H1 (cell line): ENCODE results near the gene POLR2C. TPM values are rescaled to one million over a fixed set of nuclear protein-coding genes. Genes with fewer than 3 reads are reported as not detected.

Experiments used
- CTCF ChIA-PET: fragments of 300-600 bp; sonication (Branson Sonifier 250); formaldehyde crosslinking; loops from one replicate; lab custom pipeline; 2021; ENCODE audit not compliant: partially characterized antibody; lab: Charles Lee
- POLR2A ChIA-PET: fragments of 300-600 bp; sonication (Branson Sonifier 250); formaldehyde crosslinking; loops from one replicate; lab custom pipeline; 2021; ENCODE audit warnings: inconsistent platforms; ENCODE audit not compliant: partially characterized antibody; lab: Charles Lee
- DNase-seq, 2 experiments: peaks; one replicate each; pipeline versions ENCODE4 v3.0.0 to v3.0.0-alpha.2; 2010 to 2022; ENCODE audit warnings: low spot score in 2 of 2, low read depth in 1 of 2, mixed read lengths in 1 of 2
- FAIRE-seq: peaks from 2 replicates; lab custom pipeline; 2011; peaks lifted over from hg19 to GRCh38; lab: Jason Lieb, UNC
- H2AFZ ChIP-seq: 2 replicates; pipeline ENCODE4 v1.8.1; 2012; ENCODE audit warnings: low read length, inconsistent platforms
- H2AK5ac ChIP-seq: 2 replicates; pipeline ENCODE4 v1.6.1; 2013; ENCODE audit warnings: low read depth, low read length
- H2BK120ac ChIP-seq: replicated peaks from 2 replicates; pipeline ENCODE3; 2013; ENCODE audit warnings: low read depth, low read length, inconsistent platforms
- H2BK12ac ChIP-seq: 2 replicates; pipeline ENCODE4 v1.6.1; 2013; ENCODE audit warnings: low read depth, low read length
- H2BK15ac ChIP-seq: 2 replicates; pipeline ENCODE4 v1.6.1; 2013; ENCODE audit warnings: low read length
- H2BK20ac ChIP-seq: 2 replicates; pipeline ENCODE4 v1.6.1; 2013; ENCODE audit warnings: low read length
- H2BK5ac ChIP-seq: 2 replicates; pipeline ENCODE4 v1.6.1; 2013; ENCODE audit warnings: low read depth, low read length
- H3K14ac ChIP-seq: 2 replicates; pipeline ENCODE4 v1.6.1; 2013; ENCODE audit warnings: inconsistent platforms; ENCODE audit not compliant: insufficient read length
- H3K18ac ChIP-seq: 2 replicates; pipeline ENCODE4 v1.6.1; 2013; ENCODE audit warnings: low read length; ENCODE audit errors: extremely low read depth
- H3K23ac ChIP-seq: 2 replicates; pipeline ENCODE4 v1.6.1; 2013; ENCODE audit warnings: inconsistent platforms; ENCODE audit not compliant: insufficient read length
- H3K23me2 ChIP-seq: 2 replicates; pipeline ENCODE4 v1.6.1; 2013; ENCODE audit warnings: low read depth, low read length
- H3K27ac ChIP-seq: 2 replicates; pipeline ENCODE4 v1.6.1; 2011; ENCODE audit warnings: low read depth, low read length, inconsistent platforms
- H3K27me3 ChIP-seq, 4 experiments: replicated peaks in 1 of 4; 1 replicate in 1 of 4; 2 replicates in 3 of 4; pipeline versions ENCODE4 v1.6.1 to v1.8.1; 2011 to 2013; ENCODE audit warnings: low read length in 3 of 4, mild to moderate bottlenecking in 3 of 4, inconsistent platforms in 2 of 4, mixed read lengths in 2 of 4, moderate library complexity in 1 of 4; ENCODE audit not compliant: control insufficient read depth in 3 of 4, insufficient read depth in 3 of 4; ENCODE audit errors: extremely low read depth in 1 of 4
- H3K36me3 ChIP-seq, 4 experiments: 2 replicates each; pipeline versions ENCODE4 v1.6.1 to v1.8.1; 2011 to 2013; ENCODE audit warnings: mild to moderate bottlenecking in 4 of 4, low read length in 3 of 4, moderate library complexity in 2 of 4, control low read depth in 1 of 4, inconsistent platforms in 1 of 4; ENCODE audit not compliant: insufficient read depth in 4 of 4, control insufficient read depth in 2 of 4
- H3K4ac ChIP-seq: replicated peaks from 2 replicates; pipeline ENCODE3; 2013; ENCODE audit warnings: low read length, low read depth, mixed read lengths, inconsistent platforms; ENCODE audit not compliant: insufficient read length
- H3K4me1 ChIP-seq, 4 experiments: replicated peaks in 1 of 4; 1 replicate in 1 of 4; 2 replicates in 3 of 4; pipeline versions ENCODE4 v1.6.1 to v1.8.1; 2011 to 2013; ENCODE audit warnings: low read length in 3 of 4, inconsistent platforms in 2 of 4, mixed read lengths in 1 of 4; ENCODE audit not compliant: insufficient read depth in 4 of 4, control insufficient read depth in 3 of 4
- H3K4me2 ChIP-seq, 2 experiments: 2 replicates each; pipeline versions ENCODE4 v1.6.1 to v1.8.1; 2011 to 2013; ENCODE audit warnings: low read depth in 2 of 2, low read length in 2 of 2, control low read depth in 1 of 2, inconsistent platforms in 1 of 2, mild to moderate bottlenecking in 1 of 2; ENCODE audit not compliant: insufficient read depth in 1 of 2
- H3K4me3 ChIP-seq, 4 experiments: fragments of 200-600, 300-600 bp in 1 of 4; sonication (generic), shearing (Covaris generic), sonication (Bioruptor Twin) in 1 of 4; 2 replicates each; pipeline versions ENCODE4 v1.5.1 to v1.8.1; 2011 to 2016; ENCODE audit warnings: low read length in 4 of 4, low read depth in 3 of 4, control low read depth in 2 of 4, inconsistent platforms in 2 of 4, mild to moderate bottlenecking in 2 of 4, mixed read lengths in 1 of 4, moderate library complexity in 1 of 4; ENCODE audit not compliant: insufficient read depth in 2 of 4; ENCODE audit errors: extremely low read depth in 1 of 4
- H3K56ac ChIP-seq: replicated peaks from 2 replicates; pipeline ENCODE3; 2013; ENCODE audit warnings: low read depth, mild to moderate bottlenecking, mixed read lengths, low read length, inconsistent platforms; ENCODE audit not compliant: insufficient read length
- H3K79me1 ChIP-seq: 2 replicates; pipeline ENCODE4 v1.6.1; 2013; ENCODE audit warnings: low read depth, low read length, control low read depth
- H3K79me2 ChIP-seq, 2 experiments: 2 replicates each; pipeline versions ENCODE4 v1.6.1 to v1.8.1; 2012 to 2013; ENCODE audit warnings: low read length in 2 of 2, mild to moderate bottlenecking in 2 of 2, inconsistent platforms in 1 of 2; ENCODE audit not compliant: insufficient read depth in 2 of 2, control insufficient read depth in 1 of 2
- H3K9ac ChIP-seq, 4 experiments: replicated peaks in 1 of 4; 1 replicate in 1 of 4; 2 replicates in 3 of 4; pipeline versions ENCODE4 v1.6.1 to v1.8.1; 2011 to 2013; ENCODE audit warnings: low read depth in 3 of 4, low read length in 3 of 4, control low read depth in 2 of 4, mild to moderate bottlenecking in 2 of 4, moderate library complexity in 2 of 4, inconsistent platforms in 1 of 4; ENCODE audit errors: extremely low read depth in 1 of 4
- H3K9me3 ChIP-seq, 2 experiments: 2 replicates each; pipeline versions ENCODE4 v1.6.1 to v1.8.1; 2012 to 2013; ENCODE audit warnings: mild to moderate bottlenecking in 2 of 2, moderate library complexity in 2 of 2, control low read depth in 1 of 2, inconsistent platforms in 1 of 2, low read depth in 1 of 2, low read length in 1 of 2, mixed read lengths in 1 of 2; ENCODE audit not compliant: insufficient read depth in 2 of 2
- H4K20me1 ChIP-seq, 2 experiments: replicated peaks in 1 of 2; 2 replicates each; pipeline versions ENCODE3 to v1.8.1; 2011 to 2013; ENCODE audit warnings: inconsistent platforms in 2 of 2, low read length in 2 of 2, mild to moderate bottlenecking in 1 of 2; ENCODE audit not compliant: insufficient read depth in 2 of 2, control insufficient read depth in 1 of 2
- H4K5ac ChIP-seq: 2 replicates; pipeline ENCODE4 v1.6.1; 2013; ENCODE audit warnings: low read length, low read depth, mixed read lengths, inconsistent platforms; ENCODE audit not compliant: insufficient read length
- H4K8ac ChIP-seq: 2 replicates; pipeline ENCODE4 v1.8.0; 2013; ENCODE audit warnings: mild to moderate bottlenecking, moderate library complexity, low read length, inconsistent platforms; ENCODE audit not compliant: insufficient read depth; ENCODE audit errors: extremely low read depth
- H4K91ac ChIP-seq: replicated peaks from 2 replicates; pipeline ENCODE3; 2013; ENCODE audit warnings: low read length, mixed read lengths, inconsistent platforms; ENCODE audit not compliant: insufficient read length
- BRCA1 ChIP-seq: IDR thresholded peaks from 2 replicates; pipeline ENCODE4 v1.6.1; 2012; ENCODE audit warnings: low read depth, low read length, improper control_type of control experiment
- CHD1 ChIP-seq: IDR thresholded peaks from 2 replicates; pipeline ENCODE4 v1.6.1; 2012; ENCODE audit warnings: low read depth, low read length, improper control_type of control experiment
- CHD2 ChIP-seq: IDR thresholded peaks from 2 replicates; pipeline ENCODE4 v1.6.1; 2012; ENCODE audit warnings: low read length, improper control_type of control experiment
- EGR1 ChIP-seq: IDR thresholded peaks from 2 replicates; pipeline ENCODE4 v1.6.1; 2011; ENCODE audit warnings: low read depth, low read length, borderline replicate concordance
- EP300 ChIP-seq, 2 experiments: IDR thresholded peaks; 1 replicate in 1 of 2; 2 replicates in 1 of 2; pipeline ENCODE4 v1.6.1; 2011 to 2012; ENCODE audit warnings: low read depth in 2 of 2, low read length in 2 of 2, mild to moderate bottlenecking in 2 of 2, borderline replicate concordance in 1 of 2, inconsistent platforms in 1 of 2, moderate library complexity in 1 of 2
- GABPA ChIP-seq: IDR thresholded peaks from 2 replicates; pipeline ENCODE4 v1.6.1; 2011; ENCODE audit warnings: mild to moderate bottlenecking, low read length, moderate library complexity, borderline replicate concordance; ENCODE audit not compliant: insufficient read depth
- HDAC6 ChIP-seq: IDR thresholded peaks from one replicate; pipeline ENCODE4 v1.7.1; 2012; ENCODE audit warnings: low read depth, mild to moderate bottlenecking, inconsistent platforms, low read length, moderate library complexity
- JUND ChIP-seq: IDR thresholded peaks from 2 replicates; pipeline ENCODE4 v1.6.1; 2011; ENCODE audit warnings: mild to moderate bottlenecking, improper control_type of control experiment, low read length
- KDM4A ChIP-seq: IDR thresholded peaks from one replicate; pipeline ENCODE4 v1.7.1; 2012; ENCODE audit warnings: low read depth, mild to moderate bottlenecking, moderate library complexity, low read length, inconsistent platforms; ENCODE audit not compliant: severe bottlenecking
- POLR2AphosphoS5 ChIP-seq: IDR thresholded peaks from 2 replicates; pipeline ENCODE4 v1.6.1; 2011; ENCODE audit warnings: low read depth, low read length
- SAP30 ChIP-seq: fragments of 300-600 bp; sonication (generic); IDR thresholded peaks from 2 replicates; pipeline ENCODE4 v1.7.1; 2012; ENCODE audit warnings: low read length, moderate library complexity, mild to moderate bottlenecking, inconsistent platforms; ENCODE audit not compliant: insufficient read depth, insufficient replicate concordance
- SP4 ChIP-seq: IDR thresholded peaks from 2 replicates; pipeline ENCODE4 v1.6.1; 2012; ENCODE audit warnings: low read length, inconsistent platforms
- SUZ12 ChIP-seq: fragments of 200-600 bp; sonication (generic); IDR thresholded peaks from 2 replicates; pipeline ENCODE4 v1.6.1; 2012; ENCODE audit warnings: mild to moderate bottlenecking, inconsistent platforms, low read length, moderate library complexity, mixed read lengths
- WGBS, 2 experiments: shearing (Covaris generic) in 1 of 2; methylation state at CpG; one replicate each; pipeline versions ENCODE4 v1.1.6 to v1.1.7; 2013 to 2015; ENCODE audit warnings: low lambda C conversion rate in 2 of 2, mixed read lengths in 2 of 2, inconsistent platforms in 1 of 2, low coverage in 1 of 2, missing lambda C conversion rate in 1 of 2; ENCODE audit not compliant: insufficient replicate concordance in 2 of 2, insufficient coverage in 1 of 2, insufficient read length in 1 of 2; ENCODE audit errors: extremely low coverage in 1 of 2, missing lambda C conversion rate in 1 of 2; 5-methylcytosine and 5-hydroxymethylcytosine counted together
- polyA plus RNA-seq, 7 experiments: library from polyadenylated mRNA; depleted of rRNA in 3 of 7; stranded (reverse) in 5 of 7; unstranded in 2 of 7; fragments of >200 nt in 5 of 7; fragments of 200-250 nt in 2 of 7; gene quantifications; 1 replicate in 5 of 7; 2 replicates in 1 of 7; 4 replicates in 1 of 7; pipeline versions ENCODE4 v1.2.1 to v1.2.3, GENCODE V29; 2011 to 2013; ENCODE audit warnings: missing spikeins in 2 of 7, mixed read lengths in 2 of 7
- total RNA-seq: library from RNA; stranded (reverse); fragmentation: NEBNext Ultra II Directional; extraction: Animal tissue kit (Norgen Biotek cat#: 25700); gene quantifications from 2 replicates; pipeline ENCODE4 v1.2.1, GENCODE V29; 2021

The POLR2C gene
- total and polyA plus RNA-seq, 2 of the 8 experiments (the other 6 are each of a cell fraction or from before 2014, with no cell fraction given), result 72.5 to 132 TPM

- TF ChIP-seq JUND (no peak), KDM4A (no peak), SAP30 (no peak), POLR2AphosphoS5 (no peak), BRCA1 (no peak), SUZ12 (no peak), CHD1 (no peak), GABPA (no peak), CHD2 (no peak), SP4 (no peak), EP300 (IDR thresholded peaks at IDR 0.05; ENCODE audit: borderline replicate concordance in 1 of 2, low read depth in 2 of 2, low read length in 2 of 2) (no peak), EGR1 (no peak), HDAC6 (no peak)
- no peaks in the 10 kb centered on the region for H3K27me3 ChIP-seq
- no peaks in the 10 kb centered on the region for H4K20me1 ChIP-seq
- H2BK5ac ChIP-seq, result no peak overlapping the region
- H3K23ac ChIP-seq, result no peak overlapping the region
- peaks cover 13 to 57% (median 44%) of the 10 kb centered on the region in 4 experiments; a peak in 7 of 8 replicates for H3K36me3 ChIP-seq
- CTCF ChIA-PET, result interaction anchor here (1.0 to 1.1 kb wide), 4 partner anchors 9 to 17 kb away, joined by 3 read pairs; no protein-coding TSS in a partner anchor
- H3K56ac ChIP-seq, result no peak overlapping the region
- peaks cover 3% of the 10 kb centered on the region in 2 experiments; a peak in 2 of 4 replicates for H3K9me3 ChIP-seq
- no peaks in the 10 kb centered on the region for H3K4me1 ChIP-seq
- no peak overlapping the region for H2AFZ ChIP-seq
- H3K4me3 ChIP-seq, result no peak overlapping the region
- H3K27ac ChIP-seq, result no peak overlapping the region
- no peak overlapping the region for H2BK15ac ChIP-seq
- H3K4me2 ChIP-seq, result no peak overlapping the region
- FAIRE-seq (no peak), DNase-seq (no peak)
- WGBS, 2 experiments, result 92% methylated on average over 1 of the region's 1 CpG; no CpG with 5 or more reads in 1 of the 2 experiments
- H2BK120ac ChIP-seq, result no peak overlapping the region
- H3K79me2 ChIP-seq, result no peaks in the 10 kb centered on the region
- no peak overlapping the region for H2BK12ac ChIP-seq
- H3K14ac ChIP-seq, result no peak overlapping the region
- H3K18ac ChIP-seq, result no peak overlapping the region
- no peak overlapping the region for H2AK5ac ChIP-seq
- no peak overlapping the region for H3K9ac ChIP-seq
- POLR2A ChIA-PET, result interaction anchor here (1.3 kb wide), 2 partner anchors 9 to 10 kb away, joined by 3 to 4 read pairs; no protein-coding TSS in a partner anchor
- no peak overlapping the region for H4K91ac ChIP-seq
- no peak overlapping the region for H2BK20ac ChIP-seq
- H3K23me2 ChIP-seq, result no peaks in the 10 kb centered on the region
- H3K79me1 ChIP-seq, result no peaks in the 10 kb centered on the region
- H3K4ac ChIP-seq, result no peak overlapping the region
- H4K8ac ChIP-seq, result no peak overlapping the region
- no peak overlapping the region for H4K5ac ChIP-seq
Measured at GRCh38 chr16:57435838-57436237, 26.6 kb upstream of the POLR2C start.
